Heart right ventricle (tissue), 16 donors: ENCODE results near the gene TSHZ1. TPM values are rescaled to one million over a fixed set of nuclear protein-coding genes. Genes with fewer than 3 reads are reported as not detected.

Experiments
- ATAC-seq, 8 donors: fragments of 200-7000 bp; cut with Tn5 transposase; one replicate each; pipeline ENCODE4 v1.9.1; 2020; ENCODE audit warnings: mild to moderate bottlenecking in 8 of 8, moderate library complexity in 8 of 8, moderate number of reproducible peaks in 1 of 8
- DNase-seq, 2 donors: peaks; one replicate each; pipeline ENCODE4 v3.0.0-alpha.2; 2020
- H3K27ac ChIP-seq, 10 donors: fragments of 200-600 bp; sonication (generic) in 2 of 10; one replicate each; pipeline versions ENCODE4 v1.5.0 to v1.8.0; 2020 to 2022; ENCODE audit warnings: mild to moderate bottlenecking in 3 of 10
- H3K27me3 ChIP-seq, 7 donors: fragments of 200-600 bp; one replicate each; pipeline ENCODE4 v1.8.0; 2021 to 2022; ENCODE audit warnings: mild to moderate bottlenecking in 2 of 7
- H3K36me3 ChIP-seq, 9 donors: fragments of 200-600 bp; sonication (generic) in 1 of 9; one replicate each; pipeline versions ENCODE4 v1.5.0 to v1.8.0; 2020 to 2022; ENCODE audit warnings: mild to moderate bottlenecking in 2 of 9
- H3K4me1 ChIP-seq, 9 donors: fragments of 200-600 bp; sonication (generic) in 1 of 9; one replicate each; pipeline versions ENCODE4 v1.5.0 to v1.8.0; 2020 to 2022; ENCODE audit warnings: mild to moderate bottlenecking in 4 of 9
- H3K4me3 ChIP-seq, 10 donors: fragments of 200-600 bp; sonication (generic) in 2 of 10; one replicate each; pipeline versions ENCODE4 v1.5.0 to v1.8.0; 2020 to 2022; ENCODE audit warnings: mild to moderate bottlenecking in 7 of 10, moderate library complexity in 2 of 10
- H3K9me3 ChIP-seq, 11 donors: fragments of 200-600 bp in 10 of 11; sonication (generic) in 2 of 11; one replicate each; pipeline versions ENCODE4 v1.5.0 to v1.8.0; 2013 to 2022; ENCODE audit warnings: mild to moderate bottlenecking in 2 of 11, control low read depth in 1 of 11, moderate library complexity in 1 of 11
- WGBS, 2 donors: extraction: QIAGEN DNeasy Blood & Tissue Kit; methylation state at CpG; one replicate each; pipeline ENCODE4 v1.1.7; 2013; ENCODE audit warnings: inconsistent platforms in 1 of 2; 5-methylcytosine and 5-hydroxymethylcytosine counted together
- intact Hi-C, 10 donors: fragments of 100-400 bp; cut with DNase I; formaldehyde crosslinking; loops; one replicate each; pipeline versions ENCODE4 v1.11.1 to v1.14.2; 2022
- polyA plus RNA-seq, 2 donors: library from polyadenylated mRNA; stranded (reverse); fragments of 200-250 nt; gene quantifications; one replicate each; pipeline ENCODE4 v1.2.3, GENCODE V29; 2013
- total RNA-seq, 10 donors: library from RNA; stranded (reverse); fragmentation: NEBNext Ultra II Directional in 3 of 10; extraction: Animal tissue kit (Norgen Biotek cat#: 25700) in 3 of 10; gene quantifications; one replicate each; pipeline versions ENCODE4 v1.2.1 to v1.2.4, GENCODE V29; 2021 to 2023
- TF ChIP-seq, protein P1 (sequence below), 9 donors: fragments of 200-600 bp; sonication (generic) in 2 of 9; IDR thresholded peaks; one replicate each; pipeline versions ENCODE4 v1.5.0 to v1.8.0; 2021 to 2022; ENCODE audit warnings: antibody characterized with exemption in 9 of 9, mild to moderate bottlenecking in 5 of 9, moderate library complexity in 1 of 9
- donor health status: Arrhythmogenic right ventricular cardiomyopathy.
- donor health status: ischemic (EF 13 %, LVEDD 7.1; RV severe dilation, severe dysfunction).
- donor health status: healthy with polysubstance abuse.
- donor health status: DM: no; HTN: yes; CAD: no.
- donor health status: DM: no; HTN: no; CAD: no.
- donor health status: ischemic (EF 25% LVEDD 6.9; RV normal size, moderate dysfunction).
- donor health status: ischemic (EF 25% LVEDD 5.7; RV mildly dilated, moderate dysfunction).
- donor health status: healthy.
- donor health status: DM: yes; HTN: yes; CAD: no.
- donor health status: Ischemic cardiomyopathy.
- donor health status: ischemic (EF 35%, LVEDD 5.7; RV mildly dilated, moderate dysfunction).
- donor health status: nonischemic (EF 11% LVEDD 7.7; RV severe dilation, severe dysfunction).
- donor health status: DM: yes; HTN: yes; CAD: no.
- donor health status: PGD.
- donor health status: ischemic (EF 29% LVEDD 5.4; RV normal size, mild dysfunction).
- donor health status: nonischemic (EF 23%, LVEDD 6.1; RV moderate dilation, normal function).

The TSHZ1 gene
- total and polyA plus RNA-seq, 12 donors: 4.8 to 22.9 (median 17.6) TPM

GRCh38 chr18:75297731-75298130 is 87.1 kb downstream of the TSHZ1 start:
- Histone ChIP-seq H3K4me1 (no peaks in the 10 kb centered on the region), H3K27ac (no peak overlapping the region), H3K36me3 (no peaks in the 10 kb centered on the region), H3K9me3 (no peaks in the 10 kb centered on the region), H3K27me3 (no peaks in the 10 kb centered on the region), H3K4me3 (no peak overlapping the region)
- DNase-seq (no peak), ATAC-seq (no peak)
- TF ChIP-seq, protein P1, sequence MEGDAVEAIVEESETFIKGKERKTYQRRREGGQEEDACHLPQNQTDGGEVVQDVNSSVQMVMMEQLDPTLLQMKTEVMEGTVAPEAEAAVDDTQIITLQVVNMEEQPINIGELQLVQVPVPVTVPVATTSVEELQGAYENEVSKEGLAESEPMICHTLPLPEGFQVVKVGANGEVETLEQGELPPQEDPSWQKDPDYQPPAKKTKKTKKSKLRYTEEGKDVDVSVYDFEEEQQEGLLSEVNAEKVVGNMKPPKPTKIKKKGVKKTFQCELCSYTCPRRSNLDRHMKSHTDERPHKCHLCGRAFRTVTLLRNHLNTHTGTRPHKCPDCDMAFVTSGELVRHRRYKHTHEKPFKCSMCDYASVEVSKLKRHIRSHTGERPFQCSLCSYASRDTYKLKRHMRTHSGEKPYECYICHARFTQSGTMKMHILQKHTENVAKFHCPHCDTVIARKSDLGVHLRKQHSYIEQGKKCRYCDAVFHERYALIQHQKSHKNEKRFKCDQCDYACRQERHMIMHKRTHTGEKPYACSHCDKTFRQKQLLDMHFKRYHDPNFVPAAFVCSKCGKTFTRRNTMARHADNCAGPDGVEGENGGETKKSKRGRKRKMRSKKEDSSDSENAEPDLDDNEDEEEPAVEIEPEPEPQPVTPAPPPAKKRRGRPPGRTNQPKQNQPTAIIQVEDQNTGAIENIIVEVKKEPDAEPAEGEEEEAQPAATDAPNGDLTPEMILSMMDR (IDR thresholded peaks at IDR 0.05): no peak
- 64 to 71% methylated on average over 8 of the region's 8 CpGs for WGBS, 2 donors
- intact Hi-C loops: no loop called here

DNA sequence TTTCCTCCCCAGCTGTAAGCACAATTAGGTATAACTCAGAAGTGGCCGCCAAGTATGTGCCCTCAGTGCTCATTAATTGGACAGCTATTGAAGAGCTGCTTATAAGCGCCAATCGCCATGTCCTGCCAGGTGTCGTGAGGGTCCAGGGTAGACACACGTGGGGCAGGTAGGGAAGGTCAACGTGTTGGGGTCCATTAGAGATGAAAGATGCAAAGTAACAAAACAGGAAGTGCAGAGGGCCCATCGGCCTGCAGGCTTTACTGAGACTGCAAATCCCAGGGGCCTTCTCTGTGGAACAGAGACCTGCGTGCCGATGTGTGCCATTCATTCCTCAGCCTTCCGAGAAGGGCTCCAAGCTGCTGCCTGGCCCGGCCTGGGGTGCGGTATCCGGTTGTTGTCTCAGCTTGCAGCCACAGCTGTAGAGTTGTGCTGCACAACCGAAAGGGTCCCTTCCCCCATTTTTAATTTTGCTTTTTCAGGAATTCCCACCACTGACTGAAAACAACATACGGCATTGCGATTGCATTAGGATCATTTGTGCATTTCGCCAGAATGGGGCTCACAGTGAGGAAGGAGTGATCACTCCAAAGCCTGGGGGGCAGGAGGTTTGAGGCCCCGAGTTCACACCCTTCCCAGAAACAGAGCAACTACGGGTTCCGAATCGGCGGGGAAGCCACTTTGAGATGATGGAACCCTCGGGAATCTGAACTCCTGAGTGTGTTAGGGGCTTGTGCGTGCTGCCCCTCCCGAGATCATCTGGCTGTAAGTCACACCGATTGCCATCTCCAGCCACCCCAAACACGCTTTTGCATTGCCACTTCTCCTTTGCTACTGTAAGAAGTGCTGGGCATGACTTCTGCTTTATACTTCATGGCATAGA is 94.3 kb downstream of the TSHZ1 start:
- no peak for DNase-seq
- Histone ChIP-seq H3K9me3 (peaks cover 0 to 23% (median 0%) of the 10 kb centered on the region in 11 donors), H3K36me3 (no peaks in the 10 kb centered on the region), H3K27ac (no peak overlapping the region), H3K4me1 (no peaks in the 10 kb centered on the region), H3K4me3 (no peak overlapping the region), H3K27me3 (no peaks in the 10 kb centered on the region)
- no peak for ATAC-seq
- 84 to 90% methylated on average over 27 of the region's 27 CpGs for WGBS, 2 donors
- intact Hi-C loops: no loop called here
- TF ChIP-seq, protein P1 (IDR thresholded peaks at IDR 0.05): no peak

- Histone ChIP-seq H3K4me3 (no peak overlapping the region), H3K4me1 (no peaks in the 10 kb centered on the region), H3K9me3 (peaks cover 0 to 23% (median 0%) of the 10 kb centered on the region in 11 donors), H3K27ac (no peak overlapping the region), H3K27me3 (no peaks in the 10 kb centered on the region), H3K36me3 (no peaks in the 10 kb centered on the region)
- TF ChIP-seq, protein P1 (IDR thresholded peaks at IDR 0.05): no peak
- DNase-seq (no peak), ATAC-seq (no peak)
- intact Hi-C loops: no loop called here
- 89 to 90% methylated on average over 4 of the region's 4 CpGs for WGBS, 2 donors
Measured at GRCh38 chr18:75305984-75306383, 95.4 kb downstream of the TSHZ1 start.

DNA sequence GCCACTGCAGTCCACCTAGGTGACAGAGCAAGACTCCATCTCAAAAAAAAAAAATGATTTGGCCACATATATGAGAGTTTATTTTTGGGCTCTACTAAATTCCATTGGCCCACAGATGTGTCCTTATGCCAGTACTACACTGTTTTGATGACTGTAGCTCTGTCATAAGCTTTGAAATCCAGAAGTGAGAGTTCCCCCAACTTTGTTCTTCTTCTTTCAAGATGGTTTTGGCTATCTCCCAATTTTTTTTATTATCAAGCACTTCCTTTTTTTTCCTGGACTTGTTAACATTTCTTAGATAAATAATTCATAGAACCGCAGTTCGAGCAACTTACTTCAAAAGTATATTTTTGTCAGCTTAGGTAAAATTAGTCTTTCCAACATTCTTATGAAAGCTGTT is 96.9 kb downstream of the TSHZ1 start:
- no peak for ATAC-seq
- 66 to 70% methylated on average over 2 of the region's 2 CpGs for WGBS, 2 donors

More for the DNA sequence above, 96.9 kb downstream of the TSHZ1 start:
- DNase-seq: no peak
- Histone ChIP-seq H3K4me3 (no peak overlapping the region), H3K9me3 (peaks cover 0 to 23% (median 0%) of the 10 kb centered on the region in 11 donors), H3K27me3 (no peaks in the 10 kb centered on the region), H3K4me1 (no peaks in the 10 kb centered on the region), H3K27ac (no peak overlapping the region), H3K36me3 (no peaks in the 10 kb centered on the region)
- intact Hi-C loops: no loop called here
- TF ChIP-seq, protein P1 (IDR thresholded peaks at IDR 0.05): no peak
